GM12865 (cell line): ENCODE results near the gene MAP2K7.
"Not testable (repeated sequence)": the region's sequence is repeated elsewhere in the genome, so short reads cannot be mapped to it uniquely, and the experiment has no call there.

Experiments
- DNase-seq: peaks from one replicate; pipeline ENCODE4 v3.0.0; 2010; ENCODE audit warnings: low read depth
- H3K4me3 ChIP-seq: 2 replicates; pipeline ENCODE4 v1.5.1; 2011; ENCODE audit warnings: mild to moderate bottlenecking, low read depth, low read length, control low read depth
- TF ChIP-seq, protein P1 (sequence below): IDR thresholded peaks from 2 replicates; pipeline ENCODE4 v1.5.1; 2011; ENCODE audit warnings: low read length, control low read depth, low read depth, inconsistent platforms; ENCODE audit not compliant: insufficient read depth; ENCODE audit errors: missing control alignments

The MAP2K7 gene

GRCh38 chr19:7926727-7927604 is 23.3 kb downstream of the MAP2K7 start:
- no peak for DNase-seq
- H3K4me3 ChIP-seq, result no peak overlapping the region
- TF ChIP-seq, protein P1, sequence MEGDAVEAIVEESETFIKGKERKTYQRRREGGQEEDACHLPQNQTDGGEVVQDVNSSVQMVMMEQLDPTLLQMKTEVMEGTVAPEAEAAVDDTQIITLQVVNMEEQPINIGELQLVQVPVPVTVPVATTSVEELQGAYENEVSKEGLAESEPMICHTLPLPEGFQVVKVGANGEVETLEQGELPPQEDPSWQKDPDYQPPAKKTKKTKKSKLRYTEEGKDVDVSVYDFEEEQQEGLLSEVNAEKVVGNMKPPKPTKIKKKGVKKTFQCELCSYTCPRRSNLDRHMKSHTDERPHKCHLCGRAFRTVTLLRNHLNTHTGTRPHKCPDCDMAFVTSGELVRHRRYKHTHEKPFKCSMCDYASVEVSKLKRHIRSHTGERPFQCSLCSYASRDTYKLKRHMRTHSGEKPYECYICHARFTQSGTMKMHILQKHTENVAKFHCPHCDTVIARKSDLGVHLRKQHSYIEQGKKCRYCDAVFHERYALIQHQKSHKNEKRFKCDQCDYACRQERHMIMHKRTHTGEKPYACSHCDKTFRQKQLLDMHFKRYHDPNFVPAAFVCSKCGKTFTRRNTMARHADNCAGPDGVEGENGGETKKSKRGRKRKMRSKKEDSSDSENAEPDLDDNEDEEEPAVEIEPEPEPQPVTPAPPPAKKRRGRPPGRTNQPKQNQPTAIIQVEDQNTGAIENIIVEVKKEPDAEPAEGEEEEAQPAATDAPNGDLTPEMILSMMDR, result no peak

- TF ChIP-seq, protein P1, result no peak
- DNase-seq, result no peak
Measured at GRCh38 chr19:7927605-7928333, 24.1 kb downstream of the MAP2K7 start.

GRCh38 chr19:7928334-7928706 is 24.6 kb downstream of the MAP2K7 start:
- DNase-seq, result no peak
- TF ChIP-seq, protein P1, result no peak
- no peak overlapping the region for H3K4me3 ChIP-seq

More at GRCh38 chr19:7927605-7928333, 24.1 kb downstream of the MAP2K7 start:
- H3K4me3 ChIP-seq, result no peak overlapping the region

- no peak overlapping the region for H3K4me3 ChIP-seq
- TF ChIP-seq, protein P1, result peak; percentile 45
- DNase-seq, result peak; percentile 72
Measured at GRCh38 chr19:7928741-7929701, 25.3 kb downstream of the MAP2K7 start.

GRCh38 chr19:7930030-7930429 is 26.4 kb downstream of the MAP2K7 start:
- H3K4me3 ChIP-seq, DNase-seq: not testable (repeated sequence)

- TF ChIP-seq, protein P1, result no peak
- no peak overlapping the region for H3K4me3 ChIP-seq
- DNase-seq, result no peak
Measured at GRCh38 chr19:7930765-7931164, 27.1 kb downstream of the MAP2K7 start.
